HEK293 (cell line): ENCODE results near the gene HLA-DMB.

Source experiments
- CTCF ChIA-PET: fragments of 350-600 bp; formaldehyde crosslinking; extraction: SDS; loops from one replicate; lab custom pipeline; 2021; ENCODE audit warnings: antibody characterized with exemption; lab: Yijun Ruan, JAX
- POLR2A ChIA-PET: fragments of 300-600 bp; formaldehyde crosslinking; extraction: SDS; loops from one replicate; lab custom pipeline; 2020; ENCODE audit warnings: antibody characterized with exemption, inconsistent platforms; lab: Yijun Ruan, JAX
- H3K27ac ChIP-seq: fragments of 200-500 bp; sonication (Bioruptor generic); 2 replicates; pipeline ENCODE4 v1.5.1; 2014; ENCODE audit warnings: low read depth, low read length, control low read depth, inconsistent platforms; ENCODE audit errors: extremely low read depth
- H3K36me3 ChIP-seq, 2 experiments: fragments of 200-500 bp in 1 of 2; sonication (Bioruptor generic) in 1 of 2; 1 replicate in 1 of 2; 2 replicates in 1 of 2; pipeline ENCODE4 v1.5.1; 2014 to 2017; ENCODE audit warnings: inconsistent platforms in 2 of 2, low read length in 2 of 2; ENCODE audit not compliant: control insufficient read depth in 2 of 2, insufficient read depth in 1 of 2
- H3K4me1 ChIP-seq: fragments of 200-500 bp; sonication (Bioruptor generic); 2 replicates; pipeline ENCODE4 v1.5.1; 2014; ENCODE audit warnings: mild to moderate bottlenecking, low read length, inconsistent platforms; ENCODE audit not compliant: control insufficient read depth, insufficient read depth
- H3K4me3 ChIP-seq: 2 replicates; pipeline ENCODE4 v1.5.1; 2011; ENCODE audit warnings: low read depth, mild to moderate bottlenecking, control low read depth, low read length, moderate library complexity
- H3K9me3 ChIP-seq: fragments of 200-500 bp; sonication (Bioruptor generic); 2 replicates; pipeline ENCODE4 v1.5.1; 2014; ENCODE audit warnings: low read depth, low read length, inconsistent platforms; ENCODE audit not compliant: control insufficient read depth, insufficient read depth
- BCL11A ChIP-seq: fragments of 450-650 bp; formaldehyde crosslinking; IDR thresholded peaks from 2 replicates; pipeline ENCODE4 v1.5.1; 2016; ENCODE audit warnings: low read depth, missing biosample characterization, missing genetic modification characterization
- GLIS2 ChIP-seq: fragments of 450-650 bp; formaldehyde crosslinking; IDR thresholded peaks from 2 replicates; pipeline ENCODE4 v1.5.1; 2016; ENCODE audit warnings: missing biosample characterization, missing genetic modification characterization
- HIC1 ChIP-seq: fragments of 450-650 bp; formaldehyde crosslinking; IDR thresholded peaks from 2 replicates; pipeline ENCODE4 v1.5.1; 2016; ENCODE audit warnings: missing biosample characterization, missing genetic modification characterization
- IKZF3 ChIP-seq: fragments of 450-650 bp; IDR thresholded peaks from 2 replicates; pipeline ENCODE4 v1.5.0; 2018; ENCODE audit warnings: missing biosample characterization, mild to moderate bottlenecking, missing genetic modification characterization, moderate library complexity
- KLF10 ChIP-seq: fragments of 450-650 bp; IDR thresholded peaks from 2 replicates; pipeline ENCODE4 v1.5.1; 2018; ENCODE audit warnings: missing biosample characterization, mild to moderate bottlenecking, missing genetic modification characterization
- KLF9 ChIP-seq: fragments of 450-650 bp; formaldehyde crosslinking; IDR thresholded peaks from 2 replicates; pipeline ENCODE4 v1.5.1; 2016; ENCODE audit warnings: missing biosample characterization, missing genetic modification characterization, low read depth
- MZF1 ChIP-seq: fragments of 450-650 bp; formaldehyde crosslinking; IDR thresholded peaks from 2 replicates; pipeline ENCODE4 v1.5.1; 2017; ENCODE audit warnings: missing biosample characterization, missing genetic modification characterization, borderline replicate concordance
- OVOL3 ChIP-seq: fragments of 450-650 bp; formaldehyde crosslinking; IDR thresholded peaks from 2 replicates; pipeline ENCODE4 v1.5.1; 2016; ENCODE audit warnings: missing biosample characterization, missing genetic modification characterization
- REST ChIP-seq: fragments of 450-650 bp; formaldehyde crosslinking; IDR thresholded peaks from 2 replicates; pipeline ENCODE4 v1.5.1; 2016; ENCODE audit warnings: missing biosample characterization, missing genetic modification characterization
- WT1 ChIP-seq: fragments of 450-650 bp; formaldehyde crosslinking; IDR thresholded peaks from 2 replicates; pipeline ENCODE4 v1.5.1; 2016; ENCODE audit warnings: missing biosample characterization, missing genetic modification characterization
- ZBTB10 ChIP-seq: fragments of 450-650 bp; formaldehyde crosslinking; IDR thresholded peaks from 2 replicates; pipeline ENCODE4 v1.5.1; 2016; ENCODE audit warnings: missing biosample characterization, missing genetic modification characterization
- ZBTB48 ChIP-seq: fragments of 450-650 bp; formaldehyde crosslinking; IDR thresholded peaks from 2 replicates; pipeline ENCODE4 v1.5.1; 2016; ENCODE audit warnings: missing biosample characterization, missing genetic modification characterization
- ZBTB7A ChIP-seq: fragments of 450-650 bp; formaldehyde crosslinking; IDR thresholded peaks from 2 replicates; pipeline ENCODE4 v1.5.1; 2016; ENCODE audit warnings: low read depth, missing biosample characterization, missing genetic modification characterization
- ZBTB8A ChIP-seq: fragments of 450-650 bp; formaldehyde crosslinking; IDR thresholded peaks from 2 replicates; pipeline ENCODE4 v1.5.1; 2016; ENCODE audit warnings: missing biosample characterization, missing genetic modification characterization
- ZFP69B ChIP-seq: fragments of 450-650 bp; formaldehyde crosslinking; IDR thresholded peaks from 2 replicates; pipeline ENCODE4 v1.5.1; 2016; ENCODE audit warnings: missing biosample characterization, missing genetic modification characterization
- ZNF169 ChIP-seq: fragments of 450-650 bp; formaldehyde crosslinking; IDR thresholded peaks from 2 replicates; pipeline ENCODE4 v1.5.1; 2016; ENCODE audit warnings: missing biosample characterization, missing genetic modification characterization
- ZNF274 ChIP-seq, 2 experiments: fragments of 200-500 bp in 1 of 2; fragments of 450-650 bp in 1 of 2; sonication (Bioruptor generic) in 1 of 2; formaldehyde crosslinking in 1 of 2; IDR thresholded peaks; 2 replicates each; pipeline versions ENCODE4 v1.5.1 to v1.6.1; 2014 to 2016; ENCODE audit warnings: borderline replicate concordance in 1 of 2, inconsistent platforms in 1 of 2, low read length in 1 of 2, missing biosample characterization in 1 of 2, missing genetic modification characterization in 1 of 2
- ZNF335 ChIP-seq: fragments of 450-650 bp; formaldehyde crosslinking; conservative IDR thresholded peaks from 2 replicates; pipeline ENCODE4 v1.5.1; 2016; ENCODE audit warnings: missing biosample characterization, missing genetic modification characterization
- ZNF398 ChIP-seq: fragments of 450-650 bp; formaldehyde crosslinking; IDR thresholded peaks from 2 replicates; pipeline ENCODE4 v1.5.1; 2017; ENCODE audit warnings: missing biosample characterization, missing genetic modification characterization
- ZNF558 ChIP-seq: fragments of 450-650 bp; formaldehyde crosslinking; IDR thresholded peaks from 2 replicates; pipeline ENCODE4 v1.5.1; 2016; ENCODE audit warnings: missing biosample characterization, missing genetic modification characterization
- ZNF660 ChIP-seq: fragments of 450-650 bp; IDR thresholded peaks from 2 replicates; pipeline ENCODE4 v1.5.1; 2018; ENCODE audit warnings: missing biosample characterization, mild to moderate bottlenecking, missing genetic modification characterization
- ZNF707 ChIP-seq: fragments of 450-650 bp; formaldehyde crosslinking; IDR thresholded peaks from 2 replicates; pipeline ENCODE4 v1.5.1; 2016; ENCODE audit warnings: missing biosample characterization, missing genetic modification characterization
- ZSCAN30 ChIP-seq: fragments of 450-650 bp; IDR thresholded peaks from 2 replicates; pipeline ENCODE4 v1.5.1; 2018; ENCODE audit warnings: missing biosample characterization, mild to moderate bottlenecking, missing genetic modification characterization, moderate library complexity

The HLA-DMB gene

GRCh38 chr6:32969685-32970412 is 29.0 kb upstream of the HLA-DMB start (continued):
- no peak for TF ChIP-seq REST (tag by site-specific recombination)

GRCh38 chr6:32968867-32969684 is 28.2 kb upstream of the HLA-DMB start:
- H3K4me3 ChIP-seq = peak overlapping the region; percentile 85
- CTCF ChIA-PET = interaction anchor here (0.6 to 18.0 kb wide), 7 partner anchors 9 to 180 kb away, joined by 3 to 344 read pairs (median 27); partner anchors contain the start of genes HLA-DMA and TAP2
- H3K36me3 ChIP-seq = peaks cover 6 to 32% of the 10 kb centered on the region in 2 experiments; a peak in 2 of 3 replicates
- H3K27ac ChIP-seq = peak overlapping the region; percentile 99
- no peaks in the 10 kb centered on the region for H3K9me3 ChIP-seq
- POLR2A ChIA-PET = interaction anchor here (0.6 to 11.3 kb wide), 16 partner anchors 9 to 1427 kb away, joined by 3 to 405 read pairs (median 12); partner anchors contain the start of genes DDX39B, HLA-DMA, HLA-DMB and TAP2
- peaks cover 11% of the 10 kb centered on the region for H3K4me1 ChIP-seq
- TF ChIP-seq MZF1 (tag by site-specific recombination) (0 out of 2 replicates have a peak, but pooled peaks have one; percentile 11), GLIS2 (peak; percentile 95), ZNF558 (tag by site-specific recombination) (0 out of 2 replicates have a peak, but pooled peaks have one; percentile 0), ZNF398 (tag by site-specific recombination) (peak; percentile 85), ZNF169 (tag by site-specific recombination) (no peak), ZSCAN30 (tag by site-specific recombination) (peak; percentile 11), IKZF3 (tag by site-specific recombination) (peak; percentile 6), ZBTB10 (tag by site-specific recombination) (peak; percentile 92), ZBTB8A (tag by site-specific recombination) (peak; percentile 39; the same call in 1 of the 2 replicates), ZFP69B (tag by site-specific recombination) (peak; percentile 75; the same call in 1 of the 2 replicates), KLF9 (tag by site-specific recombination) (peak; percentile 83), OVOL3 (tag by site-specific recombination) (0 out of 2 replicates have a peak, but pooled peaks have one; percentile 23), WT1 (no peak), ZNF660 (tag by site-specific recombination) (peak; percentile 78; the same call in 1 of the 2 replicates), HIC1 (tag by site-specific recombination) (peak; percentile 63), BCL11A (tag by site-specific recombination) (0 out of 2 replicates have a peak, but pooled peaks have one; percentile 5), KLF10 (tag by site-specific recombination) (peak; percentile 66; the same call in 1 of the 2 replicates), ZBTB7A (tag by site-specific recombination) (peak; percentile 38), ZNF707 (no peak), ZBTB48 (peak; percentile 63; the same call in 1 of the 2 replicates), ZNF335 (tag by site-specific recombination) (no peak), ZNF274 (IDR thresholded peaks at IDR 0.05; ENCODE audit: low read length) (no peak), ZNF274 (tag by site-specific recombination; IDR thresholded peaks at IDR 0.05; ENCODE audit: borderline replicate concordance) (no peak)
